SH-SY5Y (cell line): ENCODE measurements around the gene KDM5B.

Experiments used
- GATA2 ChIP-seq: IDR thresholded peaks from 2 replicates; pipeline ENCODE4 v1.6.1; 2011; ENCODE audit warnings: mild to moderate bottlenecking, low read depth, low read length
- GATA3 ChIP-seq: IDR thresholded peaks from 2 replicates; pipeline ENCODE4 v1.6.1; 2011; ENCODE audit warnings: low read depth, mild to moderate bottlenecking, low read length, moderate library complexity

DNA sequence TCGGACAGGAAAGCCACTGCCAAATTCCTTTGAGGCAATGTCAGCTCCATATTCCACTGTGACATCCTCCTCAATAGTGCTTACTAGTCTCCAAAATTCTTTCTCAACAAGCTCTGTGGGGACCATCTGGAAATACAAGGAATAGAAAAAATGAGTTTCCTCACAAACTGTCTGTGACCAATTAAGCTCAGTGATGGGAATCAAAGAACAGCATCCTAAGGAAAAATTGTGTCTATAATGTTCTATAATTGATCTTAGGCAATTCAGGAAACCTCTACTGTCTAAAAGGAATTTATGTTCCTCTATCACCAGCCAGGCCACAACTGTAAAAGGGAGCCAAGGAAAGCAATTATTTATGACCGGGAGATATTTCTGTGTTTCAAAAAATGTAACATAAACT lies 51.8 kb downstream of the KDM5B start:
- TF ChIP-seq GATA3 (no peak), GATA2 (no peak)
